ENCODE measurements around the gene CRMP1.

GRCh38 chr4:5870701-5871100 is 22.2 kb downstream of the CRMP1 start:
- no peak for TF ChIP-seq CTCF (IDR thresholded peaks at IDR 0.05)
- TF ChIP-seq POLR2AphosphoS5 (IDR thresholded peaks at IDR 0.05): no peak

All from gastroesophageal sphincter (tissue), 3 donors.